HL-60 (cell line): Measurements from ENCODE around the gene SRSF12.

Experiments
- POLR2AphosphoS5 ChIP-seq: IDR thresholded peaks from 2 replicates; pipeline ENCODE4 v1.6.1; 2012; ENCODE audit warnings: low read depth
- TF ChIP-seq, protein P1 (sequence below): IDR thresholded peaks from one replicate; pipeline ENCODE4 v1.5.1; 2011; ENCODE audit warnings: low read length, control low read depth, inconsistent platforms; ENCODE audit not compliant: insufficient read depth
- TF ChIP-seq, protein P2 (sequence below): IDR thresholded peaks from 2 replicates; pipeline ENCODE4 v1.6.1; 2012; ENCODE audit warnings: low read depth; ENCODE audit not compliant: insufficient replicate concordance

GRCh38 chr6:89069536-89070163, 48.2 kb downstream of the SRSF12 start:
- TF ChIP-seq, protein P1, sequence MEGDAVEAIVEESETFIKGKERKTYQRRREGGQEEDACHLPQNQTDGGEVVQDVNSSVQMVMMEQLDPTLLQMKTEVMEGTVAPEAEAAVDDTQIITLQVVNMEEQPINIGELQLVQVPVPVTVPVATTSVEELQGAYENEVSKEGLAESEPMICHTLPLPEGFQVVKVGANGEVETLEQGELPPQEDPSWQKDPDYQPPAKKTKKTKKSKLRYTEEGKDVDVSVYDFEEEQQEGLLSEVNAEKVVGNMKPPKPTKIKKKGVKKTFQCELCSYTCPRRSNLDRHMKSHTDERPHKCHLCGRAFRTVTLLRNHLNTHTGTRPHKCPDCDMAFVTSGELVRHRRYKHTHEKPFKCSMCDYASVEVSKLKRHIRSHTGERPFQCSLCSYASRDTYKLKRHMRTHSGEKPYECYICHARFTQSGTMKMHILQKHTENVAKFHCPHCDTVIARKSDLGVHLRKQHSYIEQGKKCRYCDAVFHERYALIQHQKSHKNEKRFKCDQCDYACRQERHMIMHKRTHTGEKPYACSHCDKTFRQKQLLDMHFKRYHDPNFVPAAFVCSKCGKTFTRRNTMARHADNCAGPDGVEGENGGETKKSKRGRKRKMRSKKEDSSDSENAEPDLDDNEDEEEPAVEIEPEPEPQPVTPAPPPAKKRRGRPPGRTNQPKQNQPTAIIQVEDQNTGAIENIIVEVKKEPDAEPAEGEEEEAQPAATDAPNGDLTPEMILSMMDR, result no peak
- TF ChIP-seq POLR2AphosphoS5, result no peak
- TF ChIP-seq, protein P2, sequence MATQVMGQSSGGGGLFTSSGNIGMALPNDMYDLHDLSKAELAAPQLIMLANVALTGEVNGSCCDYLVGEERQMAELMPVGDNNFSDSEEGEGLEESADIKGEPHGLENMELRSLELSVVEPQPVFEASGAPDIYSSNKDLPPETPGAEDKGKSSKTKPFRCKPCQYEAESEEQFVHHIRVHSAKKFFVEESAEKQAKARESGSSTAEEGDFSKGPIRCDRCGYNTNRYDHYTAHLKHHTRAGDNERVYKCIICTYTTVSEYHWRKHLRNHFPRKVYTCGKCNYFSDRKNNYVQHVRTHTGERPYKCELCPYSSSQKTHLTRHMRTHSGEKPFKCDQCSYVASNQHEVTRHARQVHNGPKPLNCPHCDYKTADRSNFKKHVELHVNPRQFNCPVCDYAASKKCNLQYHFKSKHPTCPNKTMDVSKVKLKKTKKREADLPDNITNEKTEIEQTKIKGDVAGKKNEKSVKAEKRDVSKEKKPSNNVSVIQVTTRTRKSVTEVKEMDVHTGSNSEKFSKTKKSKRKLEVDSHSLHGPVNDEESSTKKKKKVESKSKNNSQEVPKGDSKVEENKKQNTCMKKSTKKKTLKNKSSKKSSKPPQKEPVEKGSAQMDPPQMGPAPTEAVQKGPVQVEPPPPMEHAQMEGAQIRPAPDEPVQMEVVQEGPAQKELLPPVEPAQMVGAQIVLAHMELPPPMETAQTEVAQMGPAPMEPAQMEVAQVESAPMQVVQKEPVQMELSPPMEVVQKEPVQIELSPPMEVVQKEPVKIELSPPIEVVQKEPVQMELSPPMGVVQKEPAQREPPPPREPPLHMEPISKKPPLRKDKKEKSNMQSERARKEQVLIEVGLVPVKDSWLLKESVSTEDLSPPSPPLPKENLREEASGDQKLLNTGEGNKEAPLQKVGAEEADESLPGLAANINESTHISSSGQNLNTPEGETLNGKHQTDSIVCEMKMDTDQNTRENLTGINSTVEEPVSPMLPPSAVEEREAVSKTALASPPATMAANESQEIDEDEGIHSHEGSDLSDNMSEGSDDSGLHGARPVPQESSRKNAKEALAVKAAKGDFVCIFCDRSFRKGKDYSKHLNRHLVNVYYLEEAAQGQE, result no peak
